ENCODE results near the gene B3GALT6.

The B3GALT6 gene

GRCh38 chr1:1260843-1261560, 29.0 kb downstream of the B3GALT6 start:
- TF ChIP-seq TAF1 (IDR thresholded peaks at IDR 0.05; ENCODE audit: low read depth) (no peak), RAD21 (IDR thresholded peaks at IDR 0.05; ENCODE audit: low read depth) (no peak), CREB1 (IDR thresholded peaks at IDR 0.05; ENCODE audit: low read depth) (no peak), USF1 (IDR thresholded peaks at IDR 0.05) (no peak), CEBPB (IDR thresholded peaks at IDR 0.05) (no peak)

- no peak for TF ChIP-seq TEAD4 (IDR thresholded peaks at IDR 0.05)
- TF ChIP-seq ZBTB7A (IDR thresholded peaks at IDR 0.05; ENCODE audit: low read depth): no peak
- no peak for TF ChIP-seq USF1 (IDR thresholded peaks at IDR 0.05)
- no peak for TF ChIP-seq YY1 (IDR thresholded peaks at IDR 0.05; ENCODE audit: low read depth)
- TF ChIP-seq RAD21 (IDR thresholded peaks at IDR 0.05; ENCODE audit: low read depth): no peak
- no peak for TF ChIP-seq CEBPB (IDR thresholded peaks at IDR 0.05)
- TF ChIP-seq REST (IDR thresholded peaks at IDR 0.05; ENCODE audit: low read depth): no peak
- TF ChIP-seq CREB1 (IDR thresholded peaks at IDR 0.05; ENCODE audit: low read depth): no peak
- no peak for TF ChIP-seq NFIC (IDR thresholded peaks at IDR 0.05)
- no peak for TF ChIP-seq TCF12 (IDR thresholded peaks at IDR 0.05; ENCODE audit: low read depth)
- TF ChIP-seq MAX (IDR thresholded peaks at IDR 0.05): no peak
- TF ChIP-seq EP300 (IDR thresholded peaks at IDR 0.05; ENCODE audit: borderline replicate concordance): no peak
- TF ChIP-seq TAF1 (IDR thresholded peaks at IDR 0.05; ENCODE audit: low read depth): no peak
- TF ChIP-seq EGR1 (IDR thresholded peaks at IDR 0.05): no peak
- TF ChIP-seq FOXM1 (IDR thresholded peaks at IDR 0.05; ENCODE audit: borderline replicate concordance, low read depth): no peak
These were observed 30.0 kb downstream of the B3GALT6 start for GRCh38 chr1:1262071-1262470.

- TF ChIP-seq CEBPB (IDR thresholded peaks at IDR 0.05) (peak; percentile 60; the same call in 1 of the 2 replicates), CREB1 (IDR thresholded peaks at IDR 0.05; ENCODE audit: low read depth) (no peak)
These were observed 30.7 kb downstream of the B3GALT6 start for GRCh38 chr1:1262758-1263157.

GRCh38 chr1:1264026-1264425, 32.0 kb downstream of the B3GALT6 start:
- no peak for TF ChIP-seq CREB1 (IDR thresholded peaks at IDR 0.05; ENCODE audit: low read depth)

GRCh38 chr1:1264868-1265272, 32.8 kb downstream of the B3GALT6 start:
- peak; percentile 23; the same call in 1 of the 2 replicates for TF ChIP-seq RAD21 (IDR thresholded peaks at IDR 0.05; ENCODE audit: low read depth)
- no peak for TF ChIP-seq EP300 (IDR thresholded peaks at IDR 0.05; ENCODE audit: borderline replicate concordance)

- no peak for TF ChIP-seq EGR1 (IDR thresholded peaks at IDR 0.05)
- no peak for TF ChIP-seq CREB1 (IDR thresholded peaks at IDR 0.05; ENCODE audit: low read depth)
- TF ChIP-seq REST (IDR thresholded peaks at IDR 0.05; ENCODE audit: low read depth): no peak
- no peak for TF ChIP-seq EP300 (IDR thresholded peaks at IDR 0.05; ENCODE audit: borderline replicate concordance)
- no peak for TF ChIP-seq USF1 (IDR thresholded peaks at IDR 0.05)
- TF ChIP-seq YY1 (IDR thresholded peaks at IDR 0.05; ENCODE audit: low read depth): no peak
- no peak for TF ChIP-seq FOXM1 (IDR thresholded peaks at IDR 0.05; ENCODE audit: borderline replicate concordance, low read depth)
- no peak for TF ChIP-seq NFIC (IDR thresholded peaks at IDR 0.05)
- TF ChIP-seq TAF1 (IDR thresholded peaks at IDR 0.05; ENCODE audit: low read depth): no peak
- TF ChIP-seq CEBPB (IDR thresholded peaks at IDR 0.05): no peak
- TF ChIP-seq ZBTB7A (IDR thresholded peaks at IDR 0.05; ENCODE audit: low read depth): no peak
- TF ChIP-seq MAX (IDR thresholded peaks at IDR 0.05): no peak
- TF ChIP-seq TEAD4 (IDR thresholded peaks at IDR 0.05): no peak
- no peak for TF ChIP-seq TCF12 (IDR thresholded peaks at IDR 0.05; ENCODE audit: low read depth)
- TF ChIP-seq RAD21 (IDR thresholded peaks at IDR 0.05; ENCODE audit: low read depth): no peak
These were observed 35.6 kb downstream of the B3GALT6 start for GRCh38 chr1:1267488-1268283.
